ENCODE data around the gene FBXO47. TPM values are rescaled to one million over a fixed set of nuclear protein-coding genes. Genes with fewer than 3 reads are reported as not detected.

FBXO47 gene
- total RNA-seq, 1 donor from 2014 or later = not detected

DNA sequence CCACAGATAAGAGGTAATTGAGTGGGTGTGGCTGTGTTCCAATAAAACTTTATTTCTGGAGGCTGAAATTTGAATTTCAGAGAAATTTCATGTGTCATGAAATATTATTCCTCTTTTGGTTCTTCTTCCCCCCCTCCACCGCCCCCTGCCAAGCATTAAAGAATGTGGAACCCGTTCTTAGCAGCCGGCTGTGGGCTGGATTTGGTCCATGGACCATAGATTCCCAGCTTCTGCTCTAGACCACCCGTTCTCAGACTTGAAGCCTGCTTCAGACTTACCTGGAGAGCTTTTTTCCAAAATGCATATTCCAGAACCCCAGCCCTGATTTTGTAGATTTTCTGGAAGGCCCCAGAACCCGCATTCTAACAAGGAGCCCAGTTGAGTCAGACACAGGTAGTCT lies 56.9 kb downstream of the FBXO47 start:
- no peak for DNase-seq (ENCODE audit: low spot score)
- intact Hi-C loops (cut with DNase I) = no loop called here

GRCh38 chr17:38908676-38909181 lies 58.5 kb downstream of the FBXO47 start:
- intact Hi-C loops (cut with DNase I) = loop anchor here (5.0 kb wide), 1 partner anchor 36 kb away; the partner anchor contains the start of gene LASP1
- DNase-seq (ENCODE audit: low spot score) = no peak

GRCh38 chr17:38907930-38908675 lies 59.1 kb downstream of the FBXO47 start:
- DNase-seq (ENCODE audit: low spot score) = no peak
- intact Hi-C loops (cut with DNase I) = loop anchor here (5.0 kb wide), 1 partner anchor 36 kb away; the partner anchor contains the start of gene LASP1

- no peak for DNase-seq (ENCODE audit: low spot score)
- intact Hi-C loops (cut with DNase I) = loop anchor here (5.0 kb wide), 1 partner anchor 34 kb away; the partner anchor contains the start of gene LASP1
These were observed 60.6 kb downstream of the FBXO47 start for GRCh38 chr17:38906460-38907228.

GRCh38 chr17:38905375-38905774 lies 61.8 kb downstream of the FBXO47 start:
- DNase-seq (ENCODE audit: low spot score) = no peak
- intact Hi-C loops (cut with DNase I) = loop anchor here (5.0 kb wide), 1 partner anchor 33 kb away; the partner anchor contains the start of gene LASP1

DNA sequence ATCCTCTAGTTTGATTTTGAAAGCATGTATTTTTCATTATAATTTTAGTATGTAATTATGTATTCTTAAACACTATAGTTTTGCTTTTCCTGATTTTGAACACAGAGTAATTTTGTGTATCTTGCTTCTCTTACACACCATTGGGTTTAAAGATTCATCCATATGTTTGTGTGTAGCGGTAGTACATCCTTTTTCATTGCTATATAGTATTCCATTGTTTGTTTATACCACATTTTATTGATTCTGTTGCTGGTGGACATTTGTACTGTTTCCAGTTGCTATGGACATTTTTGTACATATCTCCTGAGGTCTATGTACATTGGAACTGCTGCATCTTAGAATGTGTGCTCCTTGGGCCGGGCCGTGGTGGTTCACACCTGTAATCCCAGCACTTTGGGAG lies 62.3 kb downstream of the FBXO47 start:
- DNase-seq (ENCODE audit: low spot score) = no peak
- intact Hi-C loops (cut with DNase I) = loop anchor here (5.0 kb wide), 1 partner anchor 33 kb away; the partner anchor contains the start of gene LASP1

GRCh38 chr17:38903404-38903803 lies 63.8 kb downstream of the FBXO47 start:
- intact Hi-C loops (cut with DNase I) = no loop called here

GRCh38 chr17:38900978-38901656 lies 66.1 kb downstream of the FBXO47 start:
- DNase-seq (ENCODE audit: low spot score) = no peak
- intact Hi-C loops (cut with DNase I) = no loop called here

More at GRCh38 chr17:38903404-38903803, 63.8 kb downstream of the FBXO47 start:
- DNase-seq (ENCODE audit: low spot score) = no peak

GRCh38 chr17:38899421-38899820 lies 67.8 kb downstream of the FBXO47 start:
- intact Hi-C loops (cut with DNase I) = no loop called here
- no peak for DNase-seq (ENCODE audit: low spot score)

DNA sequence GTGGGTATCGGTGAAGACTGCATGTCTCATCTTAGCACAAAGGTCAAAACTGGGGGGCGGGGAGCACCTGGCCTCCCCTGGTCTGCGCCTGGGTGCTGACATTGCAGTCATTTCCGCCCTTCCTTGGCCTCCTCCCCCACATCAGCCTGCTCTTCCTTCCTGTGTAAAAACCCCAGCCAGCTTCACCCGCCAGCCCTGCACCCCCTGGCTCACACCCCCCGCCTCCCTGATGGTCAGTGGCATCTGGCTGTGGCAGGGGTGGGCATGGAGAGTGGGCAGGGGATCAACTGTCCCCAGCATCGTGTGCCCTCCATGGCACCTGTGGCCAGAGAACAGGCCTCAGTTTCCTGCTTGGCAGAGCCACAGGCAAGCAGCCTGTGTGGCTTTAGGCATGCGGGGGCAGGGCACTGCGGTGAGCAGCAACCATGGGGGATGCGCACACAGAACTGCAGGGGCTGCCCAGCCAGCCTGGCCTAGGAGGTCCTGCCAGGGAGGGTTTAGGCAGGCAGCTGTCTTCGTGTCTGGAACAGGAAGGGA lies 68.3 kb downstream of the FBXO47 start:
- DNase-seq (ENCODE audit: low spot score) = no peak
- intact Hi-C loops (cut with DNase I) = no loop called here

DNA sequence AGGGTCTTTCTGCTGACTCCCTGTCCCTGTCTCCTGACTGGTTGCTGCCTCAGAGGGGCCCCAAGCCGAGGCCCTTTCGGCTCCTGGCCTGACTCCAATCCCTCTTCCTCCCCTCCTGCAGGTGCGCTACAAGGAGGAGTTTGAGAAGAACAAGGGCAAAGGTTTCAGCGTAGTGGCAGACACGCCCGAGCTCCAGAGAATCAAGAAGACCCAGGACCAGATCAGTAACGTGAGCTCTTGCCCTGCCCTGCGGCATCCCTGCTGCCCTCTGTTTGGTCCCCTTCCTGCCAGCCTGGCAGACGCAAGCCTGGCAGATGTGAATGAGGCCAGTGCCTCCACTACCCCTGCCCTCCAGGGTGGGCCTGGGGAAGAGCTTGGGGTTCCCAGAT lies 68.9 kb downstream of the FBXO47 start:
- no peak for DNase-seq (ENCODE audit: low spot score)
- intact Hi-C loops (cut with DNase I) = no loop called here

DNA sequence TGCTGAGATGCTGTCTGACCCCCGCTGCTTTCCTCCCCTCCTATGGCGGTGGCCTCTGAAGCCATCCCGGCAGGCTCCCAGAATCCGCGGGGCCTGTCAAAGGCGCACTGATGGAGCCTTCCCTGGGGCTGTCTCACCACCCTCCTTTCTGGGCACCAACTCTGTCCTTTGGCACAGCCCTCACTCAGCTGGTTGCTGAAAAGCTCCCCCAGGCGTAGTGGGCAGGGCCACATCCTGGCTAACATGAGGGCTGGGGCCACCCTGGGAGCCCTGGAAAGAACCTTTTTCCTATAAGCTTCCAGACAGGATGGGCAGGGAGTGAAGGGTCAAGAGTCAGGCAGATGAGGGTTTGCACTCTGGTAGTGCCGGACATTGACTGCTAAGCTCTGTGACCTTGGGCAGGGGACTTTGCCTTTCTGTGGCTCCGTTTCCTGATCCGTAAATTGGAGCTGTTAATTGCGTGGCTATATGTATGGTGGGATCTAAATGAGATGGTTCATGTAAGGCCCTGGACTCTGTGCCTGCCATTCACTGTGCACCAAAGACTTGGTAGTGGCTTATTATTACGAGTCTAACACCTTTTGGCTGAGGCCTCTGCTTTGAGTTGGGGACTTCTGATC lies 69.4 kb downstream of the FBXO47 start:
- DNase-seq (ENCODE audit: low spot score) = no peak
- intact Hi-C loops (cut with DNase I) = no loop called here

DNA sequence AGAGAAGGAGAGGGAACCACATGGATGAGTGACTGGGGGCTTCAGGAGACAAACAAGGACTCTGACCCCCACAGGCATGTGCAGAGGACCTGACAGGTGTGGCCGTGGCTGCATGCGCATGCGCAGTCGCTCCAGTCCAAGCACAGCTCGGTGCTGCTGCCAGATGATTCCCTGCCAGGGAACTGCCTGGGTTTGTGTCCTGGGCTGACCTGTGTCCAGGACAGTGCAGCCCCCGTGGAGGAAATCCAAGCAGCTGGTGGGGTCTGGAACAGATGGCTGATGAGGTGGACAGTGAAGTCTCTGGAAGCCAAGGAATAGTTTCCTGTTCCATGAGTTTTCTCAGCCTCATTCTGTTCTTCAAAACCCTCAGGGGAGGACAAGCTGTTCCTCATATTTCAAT lies 70.0 kb downstream of the FBXO47 start:
- intact Hi-C loops (cut with DNase I) = no loop called here
- DNase-seq (ENCODE audit: low spot score) = no peak

- intact Hi-C loops (cut with DNase I) = no loop called here
- no peak for DNase-seq (ENCODE audit: low spot score)
These were observed 70.8 kb downstream of the FBXO47 start for GRCh38 chr17:38896346-38896954.

GRCh38 chr17:38894276-38894675 lies 72.9 kb downstream of the FBXO47 start:
- intact Hi-C loops (cut with DNase I) = no loop called here
- DNase-seq (ENCODE audit: low spot score) = no peak

DNA sequence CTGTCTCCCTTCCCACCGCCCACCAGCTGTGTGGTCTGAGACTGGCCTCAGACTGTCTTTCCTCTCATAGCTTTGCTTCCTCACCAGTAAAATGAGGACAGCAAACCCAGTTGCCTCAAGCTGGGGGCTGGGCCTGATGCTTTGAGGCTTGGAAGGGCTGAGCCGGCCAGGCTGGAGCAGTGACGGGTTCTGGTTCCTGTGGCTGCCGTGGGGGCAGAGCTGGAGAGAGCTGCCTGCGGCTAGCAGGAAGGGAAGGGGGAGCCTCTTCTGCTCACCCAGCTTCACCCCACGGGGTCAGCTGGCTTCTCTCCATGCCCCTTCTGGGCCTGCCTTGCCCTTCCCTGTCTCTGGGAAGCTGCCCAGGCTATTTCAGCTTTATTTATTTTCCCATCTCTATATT lies 73.6 kb downstream of the FBXO47 start:
- DNase-seq (ENCODE audit: low spot score) = peak; percentile 84
- intact Hi-C loops (cut with DNase I) = no loop called here

DNA sequence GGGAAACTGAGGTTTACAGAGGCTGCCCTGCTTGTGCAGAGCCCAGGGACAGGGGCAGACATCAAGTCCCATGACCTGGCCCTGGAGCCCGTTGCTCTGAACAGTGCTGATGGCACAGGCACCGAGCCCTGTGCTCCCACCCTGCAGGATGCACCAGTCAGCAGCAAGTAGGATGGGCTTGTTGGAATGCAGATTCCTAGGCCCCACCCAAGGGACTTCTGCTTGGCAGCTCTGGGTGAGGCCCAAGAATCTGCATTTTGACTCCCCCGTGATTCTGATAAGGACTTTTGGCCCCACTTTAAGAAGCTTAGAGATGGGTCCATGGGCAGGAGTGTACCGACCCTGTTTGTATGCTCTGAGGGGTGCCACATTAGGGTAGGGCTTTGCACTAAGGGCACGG lies 74.1 kb downstream of the FBXO47 start:
- intact Hi-C loops (cut with DNase I) = no loop called here
- no peak for DNase-seq (ENCODE audit: low spot score)

- intact Hi-C loops (cut with DNase I) = no loop called here
- no peak for DNase-seq (ENCODE audit: low spot score)
These were observed 74.6 kb downstream of the FBXO47 start for GRCh38 chr17:38892620-38893019.

- intact Hi-C loops (cut with DNase I) = no loop called here
- no peak for DNase-seq (ENCODE audit: low spot score)
These were observed 75.1 kb downstream of the FBXO47 start for GRCh38 chr17:38892083-38892482.
